K562 (cell line): ENCODE data around the gene LAMB3. TPM values are rescaled to one million over a fixed set of nuclear protein-coding genes. Genes with fewer than 3 reads are reported as not detected.
A peak's percentile ranks its signal among the peaks of the same experiment; 100 is the strongest.

Source experiments
- BHLHE40 ChIP-seq: IDR thresholded peaks from 2 replicates; pipeline ENCODE4 v1.6.1; 2011; ENCODE audit warnings: low read length, improper control_type of control experiment
- CXXC5 ChIP-seq: fragments of 250-450 bp; sonication (Bioruptor Pico); IDR thresholded peaks from 2 replicates; pipeline ENCODE4 v1.8.0; 2022; ENCODE audit warnings: inconsistent platforms, mild to moderate bottlenecking, moderate library complexity
- DMBX1 ChIP-seq: fragments of 250-450 bp; sonication (Bioruptor Pico); IDR thresholded peaks from 2 replicates; pipeline ENCODE4 v1.8.0; 2022; ENCODE audit warnings: inconsistent platforms, mild to moderate bottlenecking, moderate library complexity, borderline replicate concordance
- ERF ChIP-seq: fragments of 450-650 bp; formaldehyde crosslinking; IDR thresholded peaks from 2 replicates; pipeline ENCODE4 v1.4.0; 2020; ENCODE audit warnings: mild to moderate bottlenecking, mixed read lengths
- ESRRA ChIP-seq: fragments of 450-650 bp; IDR thresholded peaks from 2 replicates; pipeline ENCODE4 v1.6.1; 2014; ENCODE audit warnings: low read depth, mild to moderate bottlenecking, moderate library complexity, borderline replicate concordance
- HDAC3 ChIP-seq: fragments of 450-650 bp; IDR thresholded peaks from 2 replicates; pipeline ENCODE4 v1.6.1; 2018; ENCODE audit warnings: borderline replicate concordance, mild to moderate bottlenecking, moderate library complexity; ENCODE audit not compliant: partially characterized antibody
- KDM1A ChIP-seq, 2 experiments: fragments of 450-650 bp; IDR thresholded peaks; 2 replicates each; pipeline ENCODE4 v1.6.1; 2016; ENCODE audit warnings: mild to moderate bottlenecking in 2 of 2
- L3MBTL2 ChIP-seq: fragments of 450-650 bp; IDR thresholded peaks from 2 replicates; pipeline ENCODE4 v1.6.1; 2016; ENCODE audit warnings: mild to moderate bottlenecking, moderate library complexity
- MAFK ChIP-seq: IDR thresholded peaks from 2 replicates; pipeline ENCODE4 v1.6.1; 2011; ENCODE audit warnings: low read length, improper control_type of control experiment
- MLX ChIP-seq, 2 experiments: fragments of 450-650 bp in 1 of 2; sonication (generic) in 1 of 2; formaldehyde crosslinking; conservative IDR thresholded peaks; 2 replicates each; pipeline versions ENCODE4 v1.4.0 to v1.8.1; 2020 to 2022; ENCODE audit warnings: mild to moderate bottlenecking in 1 of 2, missing genetic modification reagents in 1 of 2
- MTA3 ChIP-seq: fragments of 450-650 bp; formaldehyde crosslinking; IDR thresholded peaks from 2 replicates; pipeline ENCODE4 v1.6.1; 2017; ENCODE audit warnings: mild to moderate bottlenecking, borderline replicate concordance
- NFE2L1 ChIP-seq: fragments of 450-650 bp; IDR thresholded peaks from 2 replicates; pipeline ENCODE4 v1.6.1; 2016; ENCODE audit warnings: missing genetic modification characterization, low read depth, mild to moderate bottlenecking, missing compliant biosample characterization, moderate library complexity, borderline replicate concordance
- NONO ChIP-seq, 2 experiments: fragments of 200-400 bp in 1 of 2; fragments of 450-650 bp in 1 of 2; formaldehyde crosslinking in 1 of 2; IDR thresholded peaks; 2 replicates each; pipeline ENCODE4 v1.6.1; 2017; ENCODE audit warnings: low read depth in 2 of 2, mild to moderate bottlenecking in 2 of 2, moderate library complexity in 2 of 2, low read length in 1 of 2
- NR1H2 ChIP-seq: sonication (generic); formaldehyde crosslinking; IDR thresholded peaks from 2 replicates; pipeline ENCODE4 v1.4.0; 2020; ENCODE audit warnings: mild to moderate bottlenecking, missing genetic modification reagents
- POLR2G ChIP-seq: fragments of 200-400 bp; formaldehyde crosslinking; IDR thresholded peaks from 2 replicates; pipeline ENCODE4 v1.6.1; 2017; ENCODE audit warnings: low read depth, mild to moderate bottlenecking, antibody characterized with exemption, low read length, moderate library complexity
- RBM17 ChIP-seq: fragments of 200-400 bp; formaldehyde crosslinking; IDR thresholded peaks from 2 replicates; pipeline ENCODE4 v1.6.1; 2017; ENCODE audit warnings: low read depth, mild to moderate bottlenecking, low read length, borderline replicate concordance
- TAF15 ChIP-seq: fragments of 200-400 bp; formaldehyde crosslinking; IDR thresholded peaks from 2 replicates; pipeline ENCODE4 v1.6.1; 2017; ENCODE audit warnings: mild to moderate bottlenecking, low read depth, low read length, moderate library complexity
- TARDBP ChIP-seq: fragments of 450-650 bp; IDR thresholded peaks from 2 replicates; pipeline ENCODE4 v1.6.1; 2016
- ZNF224 ChIP-seq: sonication (generic); formaldehyde crosslinking; IDR thresholded peaks from 2 replicates; pipeline ENCODE4 v1.8.0; 2022; ENCODE audit warnings: mild to moderate bottlenecking, missing genetic modification reagents
- ZNF347 ChIP-seq: fragments of 450-650 bp; formaldehyde crosslinking; IDR thresholded peaks from 2 replicates; pipeline ENCODE4 v1.4.0; 2020; ENCODE audit warnings: low read depth, mild to moderate bottlenecking, moderate library complexity
- ZNF511 ChIP-seq: sonication (generic); formaldehyde crosslinking; IDR thresholded peaks from 2 replicates; pipeline ENCODE4 v1.8.0; 2022; ENCODE audit warnings: mild to moderate bottlenecking, missing genetic modification reagents
- polyA plus RNA-seq, 8 experiments: library from polyadenylated mRNA; depleted of rRNA in 4 of 8; stranded (reverse) in 5 of 8; unstranded in 3 of 8; fragments of >200 nt; fragmentation: Nextera tagmentation in 2 of 8; fragmentation: Illumina TruSeq in 1 of 8; extraction: Ambion mirVana in 2 of 8; extraction: Trizol in 1 of 8; gene quantifications; 2 replicates each; pipeline versions ENCODE4 v1.2.1 to v1.2.3, GENCODE V29; 2011 to 2014; ENCODE audit warnings: inconsistent platforms in 1 of 8, missing spikeins in 1 of 8
- total RNA-seq, 7 experiments: library from RNA; depleted of rRNA in 6 of 7; stranded (reverse); fragments of >200 nt in 6 of 7; fragmentation: Illumina TruSeq in 2 of 7; extraction: Trizol in 2 of 7; gene quantifications; 2 replicates each; pipeline versions ENCODE4 v1.2.1 to v1.2.3, GENCODE V29; 2011 to 2021; ENCODE audit warnings: low replicate concordance in 1 of 7
- TF ChIP-seq, protein P1 (sequence below): fragments of 450-650 bp; IDR thresholded peaks from 2 replicates; pipeline ENCODE4 v1.6.1; 2016; ENCODE audit warnings: low read depth, mild to moderate bottlenecking, moderate library complexity
- TF ChIP-seq, protein P2 (sequence below): fragments of 200-800 bp; sonication (Bioruptor generic); IDR thresholded peaks from 2 replicates; pipeline ENCODE4 v1.6.1; 2017; ENCODE audit warnings: missing genetic modification characterization, missing compliant biosample characterization
- TF ChIP-seq, protein P3 (sequence below), 3 experiments: fragments of 200-800 bp in 1 of 3; sonication (Bioruptor generic) in 1 of 3; sonication (generic) in 1 of 3; formaldehyde crosslinking in 1 of 3; IDR thresholded peaks; 2 replicates each; pipeline versions ENCODE4 v1.6.1 to v1.8.0; 2016 to 2022; ENCODE audit warnings: mild to moderate bottlenecking in 2 of 3, missing compliant biosample characterization in 2 of 3, missing genetic modification characterization in 2 of 3, missing genetic modification reagents in 1 of 3

Gene LAMB3
- total and polyA plus RNA-seq, 9 of the 15 experiments (the other 6 are each of a cell fraction or from before 2014, with no cell fraction given), result 0.08 to 1.3 (median 0.91) TPM

DNA sequence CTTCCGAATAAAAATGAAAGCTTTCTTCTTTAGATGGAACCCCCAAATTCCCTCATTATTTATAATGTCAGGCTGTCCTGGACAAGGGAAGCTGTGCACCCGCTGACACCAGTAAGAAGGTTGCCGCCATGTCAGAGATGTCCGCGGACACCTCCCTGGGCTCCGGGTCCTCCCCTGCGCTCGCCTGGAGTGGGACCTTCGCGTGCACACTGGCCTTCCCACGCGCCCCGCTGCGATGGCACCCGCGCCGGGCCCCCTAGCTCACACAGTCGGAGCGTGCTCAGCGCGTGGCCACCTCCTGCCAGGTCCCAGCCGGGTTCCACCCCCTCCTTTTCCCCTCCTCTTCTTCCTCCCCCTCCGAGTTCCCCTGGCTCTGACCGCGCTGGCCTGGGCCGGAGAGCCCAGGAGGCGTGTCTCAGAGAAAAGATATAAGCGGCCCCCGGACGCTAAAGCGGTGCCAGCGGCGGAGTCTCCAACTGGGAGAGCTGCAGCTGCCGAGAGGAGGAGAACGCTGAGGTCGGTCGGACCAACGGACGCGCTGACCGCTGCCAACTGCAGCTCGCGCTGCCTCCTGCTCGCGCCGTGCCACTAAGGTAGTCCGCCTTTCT, 22.8 kb upstream of the LAMB3 start, which contains the start of gene G0S2 (continued):
- TF ChIP-seq NONO (IDR thresholded peaks at IDR 0.05; ENCODE audit: low read depth in 2 of 2, low read length in 1 of 2) (peak in 1 of 2 experiments; percentile 31; a peak in 1 of 4 replicates), MAFK (no peak), NFE2L1 (tag) (no peak), MLX (CRISPR knock-in tag; conservative IDR thresholded peaks at IDR 0.05) (peak; percentile 99 to 100), ZNF224 (CRISPR knock-in tag) (peak; percentile 55; the same call in 1 of the 2 replicates), ZNF347 (no peak), ERF (CRISPR knock-in tag) (0 out of 2 replicates have a peak, but pooled peaks have one; percentile 20), ZNF511 (CRISPR knock-in tag) (peak; percentile 93), KDM1A (IDR thresholded peaks at IDR 0.05) (no peak), HDAC3 (peak; percentile 72), MTA3 (peak; percentile 87; the same call in 1 of the 2 replicates), DMBX1 (CRISPR knock-in tag) (peak; percentile 70), L3MBTL2 (peak; percentile 96), NR1H2 (CRISPR knock-in tag) (no peak), POLR2G (peak; percentile 98), RBM17 (no peak), TAF15 (no peak), BHLHE40 (peak; percentile 90), CXXC5 (CRISPR knock-in tag) (peak; percentile 84), TARDBP (0 out of 2 replicates have a peak, but pooled peaks have one; percentile 51), ESRRA (peak; percentile 44; the same call in 1 of the 2 replicates)
- TF ChIP-seq, protein P1, sequence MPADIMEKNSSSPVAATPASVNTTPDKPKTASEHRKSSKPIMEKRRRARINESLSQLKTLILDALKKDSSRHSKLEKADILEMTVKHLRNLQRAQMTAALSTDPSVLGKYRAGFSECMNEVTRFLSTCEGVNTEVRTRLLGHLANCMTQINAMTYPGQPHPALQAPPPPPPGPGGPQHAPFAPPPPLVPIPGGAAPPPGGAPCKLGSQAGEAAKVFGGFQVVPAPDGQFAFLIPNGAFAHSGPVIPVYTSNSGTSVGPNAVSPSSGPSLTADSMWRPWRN, result peak; percentile 100
- TF ChIP-seq, protein P2, sequence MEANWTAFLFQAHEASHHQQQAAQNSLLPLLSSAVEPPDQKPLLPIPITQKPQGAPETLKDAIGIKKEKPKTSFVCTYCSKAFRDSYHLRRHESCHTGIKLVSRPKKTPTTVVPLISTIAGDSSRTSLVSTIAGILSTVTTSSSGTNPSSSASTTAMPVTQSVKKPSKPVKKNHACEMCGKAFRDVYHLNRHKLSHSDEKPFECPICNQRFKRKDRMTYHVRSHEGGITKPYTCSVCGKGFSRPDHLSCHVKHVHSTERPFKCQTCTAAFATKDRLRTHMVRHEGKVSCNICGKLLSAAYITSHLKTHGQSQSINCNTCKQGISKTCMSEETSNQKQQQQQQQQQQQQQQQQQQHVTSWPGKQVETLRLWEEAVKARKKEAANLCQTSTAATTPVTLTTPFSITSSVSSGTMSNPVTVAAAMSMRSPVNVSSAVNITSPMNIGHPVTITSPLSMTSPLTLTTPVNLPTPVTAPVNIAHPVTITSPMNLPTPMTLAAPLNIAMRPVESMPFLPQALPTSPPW (CRISPR knock-in tag), result peak; percentile 98
- TF ChIP-seq, protein P3, sequence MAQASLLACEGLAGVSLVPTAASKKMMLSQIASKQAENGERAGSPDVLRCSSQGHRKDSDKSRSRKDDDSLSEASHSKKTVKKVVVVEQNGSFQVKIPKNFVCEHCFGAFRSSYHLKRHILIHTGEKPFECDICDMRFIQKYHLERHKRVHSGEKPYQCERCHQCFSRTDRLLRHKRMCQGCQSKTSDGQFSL (CRISPR knock-in tag; IDR thresholded peaks at IDR 0.05), result peak; percentile 61; the same call in 1 of the 2 replicates
- TF ChIP-seq, protein P3 (tag; IDR thresholded peaks at IDR 0.05), result no peak
